GM18517 (cell line): ENCODE results near the gene BYSL.
A peak's percentile ranks its signal among the peaks of the same experiment; 100 is the strongest.
"Not testable (repeated sequence)": the region's sequence is repeated elsewhere in the genome, so short reads cannot be mapped to it uniquely, and the experiment has no call there.

Experiments
- ATAC-seq: cut with Tn5 transposase; IDR thresholded peaks from one replicate; pipeline ENCODE4 v1.9.1; 2021; ENCODE audit warnings: mild to moderate bottlenecking, moderate library complexity; ENCODE audit not compliant: unreplicated experiment

BYSL gene

GRCh38 chr6:41941280-41942066, 20.2 kb downstream of the BYSL start, which contains the start of gene CCND3:
Gene CCND3 (minus strand): TSS chr6:41941808. CDS start chr6:41941649, 159 bp downstream.
- peak; percentile 73 for ATAC-seq

GRCh38 chr6:41942067-41942851, 21.0 kb downstream of the BYSL start:
- ATAC-seq, result no peak

- ATAC-seq, result not testable (repeated sequence)
These were observed 21.6 kb downstream of the BYSL start for GRCh38 chr6:41942882-41943281.

GRCh38 chr6:41943456-41943855, 22.2 kb downstream of the BYSL start:
- no peak for ATAC-seq

GRCh38 chr6:41947581-41948220, 26.4 kb downstream of the BYSL start:
- ATAC-seq, result no peak

- ATAC-seq, result no peak
These were observed 33.4 kb downstream of the BYSL start for GRCh38 chr6:41954668-41955067.

- ATAC-seq, result no peak
These were observed 34.1 kb downstream of the BYSL start for GRCh38 chr6:41955412-41955811.

GRCh38 chr6:41957117-41957516, 35.8 kb downstream of the BYSL start:
- no peak for ATAC-seq

GRCh38 chr6:41958022-41958856, 36.9 kb downstream of the BYSL start:
- no peak for ATAC-seq

GRCh38 chr6:41960028-41960427, 38.7 kb downstream of the BYSL start:
- ATAC-seq, result no peak

- no peak for ATAC-seq
These were observed 42.1 kb downstream of the BYSL start for GRCh38 chr6:41963371-41963770.

- ATAC-seq, result no peak
These were observed 43.0 kb downstream of the BYSL start for GRCh38 chr6:41964201-41964887.

GRCh38 chr6:41965429-41966213, 44.3 kb downstream of the BYSL start:
- no peak for ATAC-seq

GRCh38 chr6:41966214-41966920, 45.1 kb downstream of the BYSL start:
- ATAC-seq, result no peak

GRCh38 chr6:41966961-41967311, 45.6 kb downstream of the BYSL start:
- ATAC-seq, result no peak

- ATAC-seq, result no peak
These were observed 46.3 kb downstream of the BYSL start for GRCh38 chr6:41967312-41968287.

- no peak for ATAC-seq
These were observed 49.1 kb downstream of the BYSL start for GRCh38 chr6:41970436-41970846.

GRCh38 chr6:41972826-41973225, 51.5 kb downstream of the BYSL start:
- no peak for ATAC-seq
